Smooth muscle cell (in vitro differentiated cells): ENCODE measurements around the gene ANO8. TPM values are rescaled to one million over a fixed set of nuclear protein-coding genes. Genes with fewer than 3 reads are reported as not detected.

Source experiments
- DNase-seq: peaks from one replicate; lab custom pipeline; 2025; ENCODE audit not compliant: unreplicated experiment; lab: John Stamatoyannopoulos, UW
- H2AFZ ChIP-seq: fragments of 200-600 bp; sonication (generic); 2 replicates; pipeline ENCODE4 v1.6.0; 2016; ENCODE audit warnings: antibody characterized with exemption, low read depth, mild to moderate bottlenecking
- H3F3A ChIP-seq: fragments of 200-600 bp; sonication (generic); 2 replicates; pipeline ENCODE4 v1.6.0; 2017; ENCODE audit warnings: antibody characterized with exemption, low read depth
- H3K27ac ChIP-seq: fragments of 200-600 bp; sonication (generic); 2 replicates; pipeline ENCODE4 v1.5.1; 2016; ENCODE audit warnings: low read depth, mild to moderate bottlenecking
- H3K27me3 ChIP-seq: fragments of 200-600 bp; sonication (generic); 2 replicates; pipeline ENCODE4 v1.6.1; 2016; ENCODE audit warnings: low read depth, mild to moderate bottlenecking
- H3K36me3 ChIP-seq: fragments of 200-600 bp; sonication (generic); 2 replicates; pipeline ENCODE4 v1.5.1; 2016; ENCODE audit warnings: low read depth
- H3K4me1 ChIP-seq: fragments of 200-600 bp; sonication (generic); 2 replicates; pipeline ENCODE4 v1.5.1; 2016; ENCODE audit warnings: low read depth
- H3K4me2 ChIP-seq: fragments of 200-600 bp; sonication (generic); 2 replicates; pipeline ENCODE4 v1.6.0; 2016; ENCODE audit warnings: mild to moderate bottlenecking
- H3K4me3 ChIP-seq: fragments of 200-600 bp; sonication (generic); 2 replicates; pipeline ENCODE4 v1.5.1; 2016; ENCODE audit warnings: mild to moderate bottlenecking
- H3K79me2 ChIP-seq: fragments of 200-600 bp; sonication (generic); 2 replicates; pipeline ENCODE4 v1.6.0; 2016; ENCODE audit warnings: low read depth, mild to moderate bottlenecking
- H3K9ac ChIP-seq: fragments of 200-600 bp; sonication (generic); 2 replicates; pipeline ENCODE4 v1.6.0; 2016; ENCODE audit warnings: low read depth
- H3K9me3 ChIP-seq: fragments of 200-600 bp; sonication (generic); replicated peaks from 2 replicates; pipeline ENCODE4 v1.5.1; 2016; ENCODE audit warnings: low read depth
- H4K20me1 ChIP-seq: fragments of 200-600 bp; sonication (generic); 2 replicates; pipeline ENCODE4 v1.6.0; 2016; ENCODE audit warnings: low read depth
- WGBS: methylation state at CpG from one replicate; pipeline ENCODE4 v1.1.7; 2016; ENCODE audit warnings: low lambda C conversion rate; 5-methylcytosine and 5-hydroxymethylcytosine counted together
- polyA plus RNA-seq: library from polyadenylated mRNA; unstranded; fragments of >200 nt; fragmentation: Nextera tagmentation; extraction: Ambion mirVana; gene quantifications from 2 replicates; pipeline ENCODE4 v1.2.1, GENCODE V29; 2016
- total RNA-seq: library from RNA; depleted of rRNA; stranded (reverse); fragments of >200 nt; gene quantifications from 2 replicates; pipeline ENCODE4 v1.2.3, GENCODE V29; 2014
- TF ChIP-seq, protein P1 (sequence below): fragments of 200-600 bp; sonication (generic); IDR thresholded peaks from 2 replicates; pipeline ENCODE4 v1.5.1; 2017; ENCODE audit warnings: borderline replicate concordance, mild to moderate bottlenecking, antibody characterized with exemption; ENCODE audit not compliant: insufficient read depth, poor library complexity, severe bottlenecking

The ANO8 gene
- total and polyA plus RNA-seq, 2 experiments from 2014 or later, result 1.3 to 8.0 TPM

DNA sequence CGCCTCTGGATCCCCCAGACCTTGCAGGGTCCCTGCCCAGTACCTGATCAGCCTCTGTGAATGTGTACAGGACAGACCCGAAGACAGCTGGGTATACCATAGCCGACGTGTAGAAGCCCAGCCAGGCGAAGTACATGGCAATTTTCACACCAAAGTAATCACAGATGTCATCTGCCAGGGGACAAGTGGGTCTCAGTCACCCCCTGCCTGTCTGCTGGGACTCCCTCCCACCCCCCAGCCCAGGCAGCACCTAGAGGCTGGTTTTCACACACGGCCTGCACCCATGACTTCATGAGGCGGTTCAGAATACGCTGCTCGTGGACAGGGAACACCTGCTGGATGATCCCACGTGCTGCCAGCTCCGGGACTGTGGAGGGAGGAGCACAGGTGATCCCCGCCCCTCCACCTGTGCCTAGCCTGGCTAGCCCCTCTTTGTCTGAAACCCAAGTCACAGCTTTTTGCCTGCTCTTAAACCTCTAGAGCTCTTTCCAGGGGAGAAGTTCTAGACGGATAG is 3.6 kb downstream of the ANO8 start:
- Histone ChIP-seq H2AFZ (no peak overlapping the region), H3F3A (peaks cover 5% of the 10 kb centered on the region), H3K36me3 (no peaks in the 10 kb centered on the region), H4K20me1 (peaks cover 13% of the 10 kb centered on the region), H3K79me2 (no peaks in the 10 kb centered on the region), H3K9ac (no peak overlapping the region), H3K9me3 (no peaks in the 10 kb centered on the region), H3K4me1 (peaks cover 20% of the 10 kb centered on the region), H3K27me3 (peaks cover 24% of the 10 kb centered on the region), H3K4me3 (no peak overlapping the region), H3K4me2 (no peak overlapping the region), H3K27ac (no peak overlapping the region)
- 90% methylated on average over 13 of the region's 13 CpGs for WGBS
- TF ChIP-seq, protein P1, sequence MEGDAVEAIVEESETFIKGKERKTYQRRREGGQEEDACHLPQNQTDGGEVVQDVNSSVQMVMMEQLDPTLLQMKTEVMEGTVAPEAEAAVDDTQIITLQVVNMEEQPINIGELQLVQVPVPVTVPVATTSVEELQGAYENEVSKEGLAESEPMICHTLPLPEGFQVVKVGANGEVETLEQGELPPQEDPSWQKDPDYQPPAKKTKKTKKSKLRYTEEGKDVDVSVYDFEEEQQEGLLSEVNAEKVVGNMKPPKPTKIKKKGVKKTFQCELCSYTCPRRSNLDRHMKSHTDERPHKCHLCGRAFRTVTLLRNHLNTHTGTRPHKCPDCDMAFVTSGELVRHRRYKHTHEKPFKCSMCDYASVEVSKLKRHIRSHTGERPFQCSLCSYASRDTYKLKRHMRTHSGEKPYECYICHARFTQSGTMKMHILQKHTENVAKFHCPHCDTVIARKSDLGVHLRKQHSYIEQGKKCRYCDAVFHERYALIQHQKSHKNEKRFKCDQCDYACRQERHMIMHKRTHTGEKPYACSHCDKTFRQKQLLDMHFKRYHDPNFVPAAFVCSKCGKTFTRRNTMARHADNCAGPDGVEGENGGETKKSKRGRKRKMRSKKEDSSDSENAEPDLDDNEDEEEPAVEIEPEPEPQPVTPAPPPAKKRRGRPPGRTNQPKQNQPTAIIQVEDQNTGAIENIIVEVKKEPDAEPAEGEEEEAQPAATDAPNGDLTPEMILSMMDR, result no peak
- DNase-seq, result no peak

DNA sequence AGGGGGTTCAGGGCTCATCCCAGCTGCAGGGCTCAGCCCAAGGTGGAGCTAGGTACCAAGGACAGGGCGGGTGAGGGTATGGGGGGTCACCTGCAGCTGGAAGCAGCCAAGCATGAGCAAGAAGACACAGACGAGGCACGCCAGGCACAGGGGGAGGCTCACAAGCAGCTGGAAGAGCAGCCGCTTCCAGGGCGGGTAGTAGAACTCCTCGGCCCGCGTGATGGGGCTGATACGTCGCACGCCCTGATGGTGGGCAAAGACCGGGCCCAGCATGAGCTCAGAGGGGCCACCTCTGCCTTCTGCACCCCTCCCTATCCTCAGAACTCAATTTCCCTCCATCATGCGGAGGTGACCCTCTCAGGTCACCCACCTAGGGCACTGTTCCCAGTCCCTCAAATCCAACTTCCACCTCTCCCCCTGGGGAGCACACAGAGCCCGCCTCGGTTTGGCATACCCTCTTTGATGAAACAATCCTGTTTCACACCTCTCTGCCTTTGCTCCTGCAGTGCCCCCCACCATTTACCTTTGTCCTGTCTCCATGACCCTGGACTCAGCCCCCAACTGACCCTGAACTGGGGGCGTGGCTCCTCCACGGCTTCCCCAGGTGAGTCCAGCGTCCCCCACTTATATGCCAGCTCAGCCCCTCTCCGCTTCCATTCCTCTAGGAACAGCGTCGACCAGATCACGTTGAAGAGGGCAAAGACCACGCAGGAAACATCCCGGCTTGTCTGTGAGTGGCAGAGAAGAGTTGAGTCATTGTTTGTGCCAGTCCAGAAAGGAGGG is 4.2 kb downstream of the ANO8 start:
- no peak overlapping the region for H3K4me2 ChIP-seq
- H3K27ac ChIP-seq, result no peak overlapping the region
- H3F3A ChIP-seq, result peaks cover 5% of the 10 kb centered on the region
- H3K27me3 ChIP-seq, result peaks cover 24% of the 10 kb centered on the region
- no peak overlapping the region for H3K4me3 ChIP-seq
- no peaks in the 10 kb centered on the region for H3K79me2 ChIP-seq
- no peaks in the 10 kb centered on the region for H3K9me3 ChIP-seq
- H3K4me1 ChIP-seq, result peaks cover 20% of the 10 kb centered on the region
- TF ChIP-seq, protein P1, result no peak
- no peak overlapping the region for H2AFZ ChIP-seq
- DNase-seq, result no peak
- H3K9ac ChIP-seq, result no peak overlapping the region
- H4K20me1 ChIP-seq, result peaks cover 13% of the 10 kb centered on the region
- WGBS, result 94% methylated on average over 24 of the region's 24 CpGs
- no peaks in the 10 kb centered on the region for H3K36me3 ChIP-seq

DNA sequence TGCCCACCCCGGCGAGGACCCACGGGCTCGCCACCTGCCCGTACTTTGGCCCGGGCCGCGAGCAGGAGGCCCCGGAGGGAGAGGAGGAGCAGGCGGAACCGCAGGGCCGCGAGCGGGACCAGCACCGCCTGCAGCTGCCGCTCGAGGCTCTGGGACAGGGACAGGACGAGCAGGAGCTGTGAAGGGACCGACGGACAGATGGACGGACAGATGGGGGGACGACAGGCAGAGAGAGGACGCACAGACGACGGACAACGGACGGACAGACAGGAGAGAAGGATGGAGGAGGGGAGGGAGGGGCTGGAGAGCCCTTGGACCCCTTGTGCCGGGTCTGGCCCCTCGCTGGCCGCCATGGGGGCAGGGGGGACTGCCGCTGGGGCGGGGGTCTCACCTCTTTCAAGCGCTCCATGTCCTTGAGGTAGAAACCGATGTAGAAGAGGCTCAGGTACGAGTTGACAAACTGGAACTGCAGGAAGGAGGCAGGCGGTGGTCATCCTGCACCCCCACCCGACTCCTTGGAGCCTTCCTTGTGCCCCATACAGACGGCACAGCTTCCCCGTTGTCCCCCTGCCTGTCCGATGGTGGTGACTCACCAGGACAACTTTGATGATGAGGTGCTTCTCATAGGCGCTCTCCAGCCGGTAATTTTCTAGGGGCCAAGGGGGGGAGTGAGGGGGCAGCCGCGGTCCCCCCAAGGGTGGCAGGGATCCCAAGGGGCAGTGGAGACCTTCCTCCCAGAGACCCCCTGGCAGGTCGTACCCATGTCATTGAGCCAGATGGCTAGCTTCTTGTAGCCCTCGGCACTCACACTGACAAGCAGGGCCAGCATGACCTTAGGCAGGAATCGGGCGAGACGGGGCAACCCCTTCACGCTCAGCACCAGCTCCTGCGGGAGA is 5.0 kb downstream of the ANO8 start:
- Histone ChIP-seq H4K20me1 (peaks cover 13% of the 10 kb centered on the region), H3K27ac (no peak overlapping the region), H2AFZ (no peak overlapping the region), H3K4me2 (no peak overlapping the region), H3K79me2 (no peaks in the 10 kb centered on the region), H3K4me3 (no peak overlapping the region), H3K36me3 (no peaks in the 10 kb centered on the region), H3F3A (peaks cover 5% of the 10 kb centered on the region), H3K4me1 (peaks cover 20% of the 10 kb centered on the region), H3K27me3 (peaks cover 24% of the 10 kb centered on the region), H3K9me3 (no peaks in the 10 kb centered on the region), H3K9ac (no peak overlapping the region)
- no peak for DNase-seq
- 79% methylated on average over 49 of the region's 51 CpGs for WGBS
- TF ChIP-seq, protein P1, result no peak
